Stimulated activated CD4-positive, alpha-beta T cell treated with anti-CD3 and anti-CD28 coated beads, Interleukin-4, amount 100 ng/mL, for 1 hour (primary cell): ENCODE results near the gene ESPNL.

Source experiments
- DNase-seq: peaks from one replicate; pipeline ENCODE4 v3.0.0-alpha.2; 2020

The ESPNL gene

DNA sequence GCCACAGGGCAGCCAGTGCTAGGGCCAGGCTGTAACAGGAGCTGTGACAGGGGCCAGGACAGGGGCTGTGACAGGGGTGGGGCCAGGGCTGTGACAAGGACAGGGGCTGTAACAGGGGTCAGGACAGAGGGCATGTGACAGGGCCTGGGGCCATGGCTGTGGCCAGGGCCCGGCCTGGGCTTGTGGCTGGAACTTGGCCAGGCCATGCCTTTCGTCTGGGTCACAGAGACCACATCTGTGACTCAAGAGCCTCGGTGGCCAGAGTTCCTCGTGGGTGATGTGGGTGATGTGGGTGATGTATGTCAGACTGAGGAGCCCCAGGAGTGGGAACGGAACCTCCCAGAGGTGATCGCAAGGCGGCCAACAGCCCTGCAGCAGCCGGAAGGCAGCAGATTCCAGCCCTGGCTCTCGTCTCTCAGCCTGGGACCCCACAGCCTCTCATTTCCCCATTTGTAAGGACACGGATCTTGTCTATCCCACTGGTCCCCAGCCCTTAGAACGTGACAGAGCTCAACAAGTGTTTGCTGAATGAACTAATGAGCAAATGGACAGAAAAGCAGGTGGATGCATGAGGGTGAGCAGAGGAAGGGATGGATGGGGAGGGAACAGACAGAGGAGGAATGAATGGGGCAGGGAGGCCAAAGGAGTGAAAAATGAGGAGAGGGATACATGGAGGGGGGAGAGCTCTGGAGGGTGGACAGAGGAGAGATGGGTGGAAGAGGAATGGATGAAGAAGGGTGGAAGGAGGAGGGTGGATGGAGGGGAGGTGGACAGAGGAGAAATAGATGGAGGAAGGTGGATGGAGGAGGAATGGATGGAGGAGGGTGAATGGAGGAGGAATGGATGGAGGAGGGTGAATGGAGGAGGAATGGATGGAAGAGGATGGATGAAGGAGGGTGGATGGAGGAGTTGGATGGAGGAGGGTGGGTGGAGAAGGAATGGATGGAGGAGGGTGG is 17.3 kb downstream of the ESPNL start:
- no peak for DNase-seq

GRCh38 chr2:238119756-238120462 is 19.8 kb downstream of the ESPNL start:
- no peak for DNase-seq

DNA sequence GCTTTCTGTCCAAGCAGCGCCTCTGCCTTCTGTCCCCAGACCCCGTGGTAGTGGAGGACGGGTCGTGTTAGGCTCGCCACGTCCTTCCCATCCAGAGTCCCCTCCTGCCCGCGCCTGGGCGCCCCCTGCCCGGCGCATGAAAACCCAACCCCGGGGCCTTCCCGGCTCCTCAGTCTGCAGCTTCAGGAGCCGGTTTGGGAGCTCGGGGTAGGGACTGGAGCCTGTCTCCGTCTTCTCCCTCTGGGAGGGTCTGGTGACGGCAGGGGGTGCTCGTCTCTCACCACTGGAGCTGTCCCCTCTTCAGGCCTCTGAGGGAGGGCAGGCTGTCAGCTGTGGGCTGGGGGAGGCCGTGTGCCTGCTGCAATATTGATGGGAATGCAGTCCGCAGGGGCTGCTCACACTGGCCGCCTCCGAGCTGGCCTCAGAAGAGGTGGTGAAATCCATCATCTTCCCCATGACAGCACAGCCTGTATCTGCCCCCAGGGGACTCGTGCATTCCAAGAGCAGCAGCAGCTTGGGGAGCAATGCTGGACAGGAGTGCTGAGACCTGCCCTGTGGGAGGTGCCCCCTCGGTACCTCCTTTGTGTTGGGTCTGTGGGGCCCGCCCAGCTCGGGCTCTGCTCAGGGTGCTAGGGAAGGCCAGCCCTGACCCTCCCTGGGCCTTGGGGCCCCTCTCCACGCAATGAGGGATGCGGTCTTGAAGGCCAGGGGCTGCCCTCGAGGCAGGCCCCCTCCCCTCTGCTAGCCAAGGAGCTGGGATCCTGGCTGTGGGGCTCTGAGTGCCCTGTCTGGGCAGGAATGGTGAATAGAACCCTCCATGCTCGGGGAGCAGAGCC is 20.5 kb downstream of the ESPNL start:
- no peak for DNase-seq

DNA sequence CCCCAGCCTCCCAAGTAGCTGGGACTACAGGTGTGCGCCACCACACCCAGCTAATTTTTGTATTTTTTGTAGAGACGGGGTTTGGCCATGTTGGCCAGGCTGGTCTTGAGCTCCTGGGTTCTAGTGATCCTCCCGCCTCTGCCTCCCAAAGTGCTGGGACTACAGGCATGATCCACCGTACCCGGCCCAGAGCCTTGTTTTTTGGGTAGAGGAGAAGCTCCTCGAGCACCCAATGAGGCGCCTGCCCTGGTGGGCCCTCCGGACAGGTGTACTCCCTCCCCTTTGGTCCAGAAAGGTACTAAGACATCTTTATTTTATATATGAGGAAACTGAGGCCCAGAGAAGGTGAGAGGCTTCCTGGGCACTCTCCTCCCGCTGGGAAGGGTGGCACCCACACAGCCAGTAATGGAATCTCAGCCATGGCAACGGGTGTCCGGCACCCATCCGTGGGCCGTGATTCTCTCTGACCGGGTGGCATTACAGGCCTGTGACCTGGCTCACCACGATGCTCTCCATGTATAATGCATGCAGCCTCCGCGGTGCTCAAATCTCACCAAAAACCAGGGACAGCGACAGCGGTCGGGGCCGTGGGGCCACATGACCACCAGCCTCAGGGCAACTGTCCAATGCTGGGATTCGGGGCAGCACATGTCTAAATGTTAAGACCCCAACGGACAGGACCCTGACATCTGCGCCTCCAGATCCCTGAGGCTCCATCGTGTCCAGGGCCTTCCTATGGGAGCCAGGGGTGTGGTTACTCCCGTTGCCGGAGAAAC is 21.6 kb downstream of the ESPNL start:
- no peak for DNase-seq

- no peak for DNase-seq
Measured at GRCh38 chr2:238122287-238123217, 22.4 kb downstream of the ESPNL start.

DNA sequence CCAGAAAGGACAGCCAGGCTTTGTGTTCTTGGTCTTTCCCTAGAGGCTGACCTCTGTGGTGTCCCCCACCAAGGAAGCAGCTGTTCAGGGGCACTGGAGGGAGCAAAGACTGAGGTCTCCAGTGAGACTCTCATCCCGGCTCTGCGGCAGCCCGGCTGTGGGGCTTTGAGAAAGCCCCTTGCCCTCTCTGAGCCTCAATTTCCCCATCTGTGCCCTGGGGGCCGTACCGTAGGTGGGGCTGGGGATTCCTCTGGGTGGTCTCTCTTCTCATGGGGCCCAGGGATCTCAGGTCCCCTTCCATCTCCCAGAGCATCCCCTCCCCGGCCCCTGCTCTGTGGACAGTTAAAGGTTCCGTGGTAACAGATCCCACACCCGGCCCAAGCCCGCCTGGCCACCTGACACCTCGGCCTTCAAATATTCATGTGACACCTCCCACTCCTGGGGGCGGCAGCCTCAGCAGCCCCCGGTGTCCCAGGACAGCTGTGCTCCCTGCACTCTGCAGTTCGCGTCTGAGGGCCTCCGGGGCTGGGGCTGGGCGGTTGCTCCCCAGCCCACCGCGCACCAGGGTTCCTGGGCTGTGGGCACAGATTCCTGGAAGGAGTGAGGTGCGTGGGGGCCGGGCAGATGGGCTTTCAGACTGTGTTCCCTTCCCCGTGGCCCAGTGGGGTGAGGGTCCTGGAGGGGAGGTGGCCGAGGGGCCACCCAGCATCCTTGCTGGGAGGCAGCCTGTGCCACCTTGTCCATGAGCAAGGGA is 23.3 kb downstream of the ESPNL start:
- no peak for DNase-seq

GRCh38 chr2:238123991-238124470 is 23.9 kb downstream of the ESPNL start:
- DNase-seq: no peak

- DNase-seq: no peak
Measured at GRCh38 chr2:238124488-238125126, 24.5 kb downstream of the ESPNL start.

- DNase-seq: no peak
Measured at GRCh38 chr2:238125127-238125885, 25.2 kb downstream of the ESPNL start.

DNA sequence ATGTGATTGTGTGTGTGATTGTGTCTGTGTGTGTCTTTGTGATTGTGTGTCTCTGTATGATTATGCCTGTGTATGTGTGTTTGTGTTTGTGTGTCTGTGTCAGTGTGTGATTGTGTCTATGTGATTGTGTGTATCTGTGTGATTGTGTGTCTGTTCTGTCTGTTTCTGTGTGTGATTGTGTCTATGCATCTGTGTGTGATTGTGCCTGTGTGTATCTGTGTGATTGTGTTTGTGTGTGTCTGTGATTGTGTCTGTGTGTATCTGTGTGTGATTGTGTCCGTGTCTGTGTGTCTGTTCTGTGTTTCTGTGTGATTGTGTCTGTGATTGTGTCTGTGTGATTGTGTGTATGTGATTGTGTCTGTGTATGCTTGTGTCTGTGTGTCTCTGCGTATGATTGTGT is 26.2 kb downstream of the ESPNL start:
- no peak for DNase-seq

- no peak for DNase-seq
Measured at GRCh38 chr2:238126775-238127164, 26.6 kb downstream of the ESPNL start.

- DNase-seq: no peak
Measured at GRCh38 chr2:238127165-238128060, 27.3 kb downstream of the ESPNL start.

DNA sequence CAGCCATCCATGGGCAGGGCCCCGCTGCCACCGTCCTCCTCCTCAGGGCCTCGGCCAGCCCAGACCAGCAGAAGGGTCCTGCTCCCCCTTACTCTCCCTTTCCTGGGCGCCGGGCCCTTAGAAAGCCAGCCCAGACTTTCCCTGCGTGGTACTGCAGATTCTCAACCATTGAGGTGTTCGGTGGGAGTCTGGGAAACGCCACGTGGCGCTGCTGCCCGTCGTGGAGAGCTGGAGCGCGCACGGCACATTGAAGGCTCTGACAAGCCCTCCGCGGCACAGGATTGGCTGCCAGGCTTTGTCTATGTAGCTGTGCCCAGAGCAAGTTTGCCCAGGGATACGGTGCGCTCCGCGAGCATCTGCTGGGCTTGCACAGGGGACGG is 27.9 kb downstream of the ESPNL start:
- DNase-seq: no peak

DNA sequence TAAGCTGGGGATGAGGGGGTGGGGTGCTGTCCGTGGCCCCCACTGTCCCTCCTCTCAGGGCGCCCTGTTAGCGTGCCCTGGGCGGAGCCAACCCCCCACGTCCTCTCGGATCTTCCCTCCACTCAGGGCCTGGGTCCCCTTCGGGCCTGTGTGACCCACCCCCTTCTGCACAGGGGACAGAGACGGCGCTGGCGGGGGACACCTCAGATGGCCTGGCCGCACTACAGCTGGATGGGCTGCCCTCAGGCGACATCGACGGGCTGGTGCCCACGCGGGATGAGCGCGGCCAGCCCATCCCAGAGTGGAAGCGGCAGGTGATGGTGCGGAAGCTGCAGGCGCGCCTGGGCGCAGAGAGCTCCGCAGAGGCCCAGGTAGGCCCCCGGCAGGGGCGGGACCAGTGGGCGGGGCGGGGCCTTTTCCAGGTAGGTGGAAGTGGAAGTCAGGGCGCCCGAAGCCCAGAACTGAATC is 28.4 kb downstream of the ESPNL start:
- no peak for DNase-seq

DNA sequence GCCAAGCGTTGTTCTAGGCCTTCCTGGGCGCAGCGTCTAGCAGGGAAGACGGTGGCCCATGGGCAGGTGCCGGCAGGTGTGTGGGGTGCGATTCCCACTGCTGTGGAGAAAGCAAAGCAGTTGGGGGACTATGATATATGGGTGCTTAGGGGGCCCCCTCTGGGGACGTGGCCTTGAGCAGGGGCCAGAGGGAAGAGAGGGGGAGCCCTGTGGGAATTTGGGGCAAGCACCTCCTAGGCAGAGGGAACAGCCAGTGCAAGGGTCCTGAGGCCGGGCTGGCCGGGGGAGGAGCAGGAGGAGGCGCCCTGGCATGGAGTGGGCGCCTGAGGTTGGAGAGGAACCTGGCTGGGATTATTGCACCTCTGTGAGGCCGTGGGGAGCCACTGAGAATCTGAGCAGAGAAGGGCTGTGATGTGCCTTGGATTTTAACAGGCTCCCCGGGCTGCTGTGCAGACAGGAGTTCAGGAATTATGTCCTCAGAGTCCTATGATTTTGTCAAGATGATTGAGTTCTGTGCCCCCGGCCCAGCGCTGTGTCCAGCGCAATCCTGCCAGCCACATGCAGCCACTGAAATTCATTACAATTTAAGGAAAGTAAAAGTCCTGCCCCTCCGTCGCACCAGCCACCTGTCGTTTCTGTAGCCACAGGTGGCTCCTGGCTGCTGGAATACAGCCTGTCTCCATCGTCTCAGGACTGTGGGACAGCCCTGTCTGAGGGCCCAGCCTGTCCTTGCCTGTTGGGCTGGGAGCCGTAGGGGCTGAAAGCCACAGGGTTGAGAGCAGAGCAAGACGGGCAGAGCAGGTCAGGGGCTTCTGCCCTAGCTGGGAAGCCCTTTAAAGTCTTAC is 29.2 kb downstream of the ESPNL start:
- no peak for DNase-seq

- DNase-seq: no peak
Measured at GRCh38 chr2:238130111-238130695, 30.1 kb downstream of the ESPNL start.
